Prostate gland (tissue), 2 donors: ENCODE data around the gene PAQR7.

Experiments used
- POLR2A ChIP-seq: fragments of 450-650 bp; IDR thresholded peaks from one replicate; pipeline ENCODE4 v1.6.1; 2016; ENCODE audit warnings: antibody characterized with exemption, mild to moderate bottlenecking
- POLR2AphosphoS5 ChIP-seq: sonication (generic); formaldehyde crosslinking; IDR thresholded peaks from one replicate; pipeline ENCODE4 v1.6.1; 2017; ENCODE audit warnings: antibody characterized with exemption
- TF ChIP-seq, protein P1 (sequence below), 4 experiments: fragments of 200-600 bp in 2 of 4; fragments of 450-650 bp in 2 of 4; sonication (generic) in 2 of 4; IDR thresholded peaks; 1 replicate in 3 of 4; 2 replicates in 1 of 4; pipeline ENCODE4 v1.5.1; 2016 to 2019; ENCODE audit warnings: antibody characterized with exemption in 4 of 4, mild to moderate bottlenecking in 2 of 4, moderate library complexity in 2 of 4

DNA sequence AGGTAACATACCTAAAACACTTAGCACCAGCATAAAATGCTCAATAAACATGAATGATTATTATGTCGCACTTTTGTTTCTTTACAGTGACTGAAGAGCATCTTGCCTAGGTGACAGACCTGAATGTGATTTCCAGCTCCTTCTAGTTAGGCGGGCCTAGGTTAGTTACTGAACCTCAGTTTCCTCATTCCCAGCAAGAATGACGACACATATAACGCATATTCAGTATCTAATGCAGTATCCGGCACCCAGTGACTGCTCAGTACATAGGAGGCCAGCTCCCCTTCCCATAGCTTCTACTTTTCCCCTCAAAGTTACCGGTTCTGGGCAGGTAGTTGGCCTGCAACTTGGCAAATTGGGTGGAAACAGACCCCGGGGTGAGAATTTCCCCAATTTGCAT, 17.0 kb downstream of the PAQR7 start:
- TF ChIP-seq, protein P1, sequence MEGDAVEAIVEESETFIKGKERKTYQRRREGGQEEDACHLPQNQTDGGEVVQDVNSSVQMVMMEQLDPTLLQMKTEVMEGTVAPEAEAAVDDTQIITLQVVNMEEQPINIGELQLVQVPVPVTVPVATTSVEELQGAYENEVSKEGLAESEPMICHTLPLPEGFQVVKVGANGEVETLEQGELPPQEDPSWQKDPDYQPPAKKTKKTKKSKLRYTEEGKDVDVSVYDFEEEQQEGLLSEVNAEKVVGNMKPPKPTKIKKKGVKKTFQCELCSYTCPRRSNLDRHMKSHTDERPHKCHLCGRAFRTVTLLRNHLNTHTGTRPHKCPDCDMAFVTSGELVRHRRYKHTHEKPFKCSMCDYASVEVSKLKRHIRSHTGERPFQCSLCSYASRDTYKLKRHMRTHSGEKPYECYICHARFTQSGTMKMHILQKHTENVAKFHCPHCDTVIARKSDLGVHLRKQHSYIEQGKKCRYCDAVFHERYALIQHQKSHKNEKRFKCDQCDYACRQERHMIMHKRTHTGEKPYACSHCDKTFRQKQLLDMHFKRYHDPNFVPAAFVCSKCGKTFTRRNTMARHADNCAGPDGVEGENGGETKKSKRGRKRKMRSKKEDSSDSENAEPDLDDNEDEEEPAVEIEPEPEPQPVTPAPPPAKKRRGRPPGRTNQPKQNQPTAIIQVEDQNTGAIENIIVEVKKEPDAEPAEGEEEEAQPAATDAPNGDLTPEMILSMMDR (IDR thresholded peaks at IDR 0.05) = no peak
- TF ChIP-seq POLR2AphosphoS5 (no peak), POLR2A (no peak)
